ENCODE data around the gene MORF4L1.

- no peak for TF ChIP-seq CTCF (conservative IDR thresholded peaks at IDR 0.05 in 1 of 2, IDR thresholded peaks at IDR 0.05 in 1 of 2; ENCODE audit: low read depth in 1 of 2, low read length in 2 of 2)
- no peak for TF ChIP-seq EZH2 (IDR thresholded peaks at IDR 0.05; ENCODE audit: low read length, missing control alignments)
Measured at GRCh38 chr15:78866803-78867202, 5.9 kb upstream of the MORF4L1 start.
